GM21515 (cell line): ENCODE data around the gene PPFIBP2.

Experiments
- ATAC-seq: cut with Tn5 transposase; IDR thresholded peaks from one replicate; pipeline ENCODE4 v1.9.1; 2021; ENCODE audit not compliant: unreplicated experiment

PPFIBP2 gene

DNA sequence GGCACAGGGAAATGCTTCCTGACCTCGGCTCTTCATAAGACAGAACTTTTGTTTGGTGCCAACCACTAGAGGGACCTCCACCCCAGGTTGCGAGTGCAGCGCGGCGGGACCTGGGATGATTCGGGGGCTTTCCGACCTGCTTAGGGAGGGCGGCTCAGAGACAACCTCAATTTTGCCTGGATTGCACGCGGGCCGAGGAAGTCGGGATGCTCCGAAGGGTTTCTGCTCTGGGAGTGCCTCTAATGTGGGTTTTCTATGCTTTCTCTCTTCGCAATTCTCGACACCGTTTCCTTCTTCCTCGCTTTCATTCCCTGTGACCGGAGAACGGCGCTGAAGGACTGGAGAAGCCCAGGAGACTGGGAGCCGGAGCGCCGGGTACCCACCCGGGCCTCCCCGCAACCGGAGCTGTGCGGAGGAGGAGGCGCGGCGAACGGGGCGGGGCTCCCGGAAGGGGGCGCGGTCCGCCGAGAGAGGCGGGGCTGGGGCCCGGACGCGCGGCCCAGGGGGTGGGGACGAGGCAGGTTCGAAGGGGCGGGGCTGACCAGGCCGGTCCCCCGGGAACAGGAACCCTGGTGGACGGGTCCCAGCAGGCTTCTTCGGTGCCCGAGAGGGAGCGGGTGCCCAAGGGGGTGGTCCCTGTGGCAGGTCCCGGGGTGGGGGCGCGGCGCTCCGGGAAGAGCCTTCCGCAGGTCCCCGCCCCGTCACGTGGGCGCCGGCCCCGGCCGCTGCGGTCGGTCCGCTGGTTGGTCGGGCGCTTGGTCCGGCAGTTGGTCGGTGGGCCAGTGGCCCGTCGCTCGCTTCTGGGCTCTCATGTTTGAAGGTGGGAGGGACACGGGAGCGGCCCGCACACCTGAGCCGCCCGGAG is at the start of gene PPFIBP2:
PPFIBP2 (plus strand) TSS at position 766 of the 865 bp plus-strand sequence. CDS start 35,477 bp downstream, outside the sequence.
- ATAC-seq: peak; percentile 67

DNA sequence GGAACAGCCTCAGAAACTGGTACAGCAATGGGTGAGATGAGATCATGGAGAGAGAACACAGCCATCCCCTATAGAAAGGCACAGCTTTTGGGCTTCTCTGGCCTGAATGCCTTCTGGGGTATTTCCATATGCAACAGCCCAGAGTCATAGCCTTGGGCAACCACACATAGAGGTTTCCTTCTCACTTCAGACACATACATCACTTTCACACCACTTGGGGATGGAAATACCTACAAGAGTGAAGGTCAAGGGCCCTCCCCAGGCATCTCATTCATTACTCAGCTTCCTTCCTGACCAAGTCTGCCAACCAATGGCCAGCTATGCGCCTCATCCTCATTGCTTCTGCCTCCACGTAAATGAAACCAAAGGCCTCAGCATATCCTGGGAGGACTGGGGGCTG is 46.1 kb upstream of the PPFIBP2 start:
- ATAC-seq: no peak

DNA sequence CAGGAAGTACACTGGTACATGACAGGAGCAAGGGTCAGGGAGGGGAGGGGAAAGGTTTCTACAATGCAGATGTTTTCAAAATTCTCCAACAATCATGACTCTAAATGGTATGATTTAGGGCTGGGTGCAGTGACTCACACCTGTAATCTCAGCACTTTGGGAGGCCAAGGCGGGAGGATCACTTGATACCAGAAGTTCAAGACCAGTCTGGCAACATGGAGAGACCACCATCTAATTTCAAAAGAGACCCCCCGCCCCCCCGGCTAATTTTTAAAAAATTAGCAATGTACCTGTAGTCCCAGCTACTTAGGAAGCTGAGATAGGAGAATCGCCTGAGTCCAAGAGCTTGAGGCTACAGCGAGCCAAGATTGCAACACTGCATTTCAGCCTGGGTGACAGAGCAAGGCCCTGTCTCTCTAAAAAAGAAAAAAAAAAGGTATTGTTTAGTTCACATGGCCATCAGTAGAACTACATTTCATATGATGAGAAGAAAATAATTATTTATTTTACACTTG is 44.4 kb upstream of the PPFIBP2 start:
- ATAC-seq: no peak

DNA sequence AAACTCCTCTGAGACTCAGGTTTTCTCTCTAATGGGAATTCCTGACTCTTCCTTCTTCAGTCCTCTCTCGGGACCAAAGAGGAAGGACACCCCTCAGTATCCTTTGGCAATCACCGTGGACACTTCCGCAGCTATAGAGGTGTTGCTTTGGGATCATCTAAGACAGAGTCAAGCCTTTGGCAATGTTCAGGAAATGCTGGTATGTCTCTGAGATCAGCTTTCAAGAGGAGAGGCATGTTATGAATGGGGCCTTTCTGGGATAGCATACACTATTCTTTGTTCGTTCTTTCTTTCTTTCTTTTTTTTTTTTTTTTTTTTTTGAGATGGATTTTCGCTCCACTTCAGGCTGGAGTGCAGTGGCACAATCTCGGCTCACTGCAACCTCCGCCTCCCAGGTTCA is 42.7 kb upstream of the PPFIBP2 start:
- ATAC-seq: no peak

DNA sequence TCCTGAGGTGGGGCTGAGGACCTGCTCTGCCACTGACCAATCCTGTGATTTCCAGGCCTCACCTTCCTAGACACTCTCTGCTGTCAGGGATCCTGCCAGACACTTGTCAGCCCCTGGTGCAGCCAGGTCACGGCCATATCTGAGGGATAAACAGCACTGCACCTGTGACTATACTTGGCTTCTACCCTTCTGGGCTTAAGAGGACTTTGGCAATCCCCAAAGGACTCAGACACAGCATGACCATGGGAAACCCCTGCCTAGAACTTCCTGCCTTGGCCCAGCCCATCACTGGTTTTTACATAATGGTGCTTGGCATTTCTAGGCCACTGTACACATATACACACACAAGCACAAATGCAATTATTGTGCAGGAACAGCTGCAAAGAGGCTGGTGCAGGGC is 40.1 kb upstream of the PPFIBP2 start:
- ATAC-seq: peak; percentile 65

DNA sequence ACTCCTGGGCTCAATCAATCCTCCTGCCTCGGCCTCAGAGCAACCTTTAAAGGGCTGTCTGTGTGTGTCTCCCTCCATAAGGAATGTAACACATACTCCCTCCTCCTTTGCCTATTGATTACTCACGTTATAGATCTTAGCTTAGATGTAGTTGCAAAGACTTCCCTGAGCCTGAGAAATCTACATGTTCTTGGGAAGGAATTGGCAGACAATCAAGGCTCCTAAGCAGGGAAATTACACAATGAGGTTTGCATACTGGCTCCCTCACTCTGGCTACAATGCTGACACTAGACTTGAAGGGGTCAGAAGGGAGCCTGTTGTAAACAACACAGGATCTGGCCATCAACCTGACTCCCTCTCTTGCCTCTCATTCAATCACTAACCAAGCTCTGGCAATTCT is 33.7 kb upstream of the PPFIBP2 start:
- ATAC-seq: no peak

DNA sequence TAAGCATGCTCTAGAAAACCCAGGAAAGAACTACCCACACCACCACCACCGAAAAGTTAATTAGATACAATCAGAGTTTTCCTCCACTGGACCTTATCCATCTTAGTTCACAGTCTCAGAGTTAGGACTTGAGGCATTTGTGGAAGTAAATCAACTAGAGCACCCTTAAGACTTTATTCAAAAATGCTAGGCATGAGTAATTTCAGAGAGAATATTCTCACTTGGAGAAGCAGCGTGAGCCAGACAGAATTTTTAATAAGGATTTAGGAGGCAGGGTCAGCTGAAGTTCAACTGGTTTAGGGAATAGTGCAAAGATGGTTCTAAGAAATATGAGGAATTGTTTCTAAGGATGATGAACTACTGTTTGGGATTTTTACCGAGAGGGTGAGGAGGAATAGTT is 29.7 kb upstream of the PPFIBP2 start:
- ATAC-seq: no peak

DNA sequence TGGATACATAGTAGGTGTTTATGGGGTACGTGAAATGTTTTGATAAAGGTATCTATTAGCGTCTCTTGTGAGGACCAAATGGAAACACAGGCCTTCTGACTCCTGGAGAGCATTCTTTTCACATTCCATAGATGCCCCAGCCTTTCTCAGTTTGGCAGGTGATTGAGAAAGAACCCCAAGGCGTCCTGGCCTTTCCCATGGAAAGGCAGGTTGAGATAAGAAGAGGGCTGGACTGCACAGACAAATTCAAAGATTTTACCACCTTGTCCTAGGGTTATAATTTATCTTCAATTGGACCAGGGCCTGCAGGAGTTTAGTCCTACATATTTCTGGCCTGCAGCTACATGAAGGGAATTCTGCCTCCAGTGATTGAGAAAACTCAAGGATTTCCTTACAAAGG is 29.2 kb upstream of the PPFIBP2 start:
- ATAC-seq: no peak

DNA sequence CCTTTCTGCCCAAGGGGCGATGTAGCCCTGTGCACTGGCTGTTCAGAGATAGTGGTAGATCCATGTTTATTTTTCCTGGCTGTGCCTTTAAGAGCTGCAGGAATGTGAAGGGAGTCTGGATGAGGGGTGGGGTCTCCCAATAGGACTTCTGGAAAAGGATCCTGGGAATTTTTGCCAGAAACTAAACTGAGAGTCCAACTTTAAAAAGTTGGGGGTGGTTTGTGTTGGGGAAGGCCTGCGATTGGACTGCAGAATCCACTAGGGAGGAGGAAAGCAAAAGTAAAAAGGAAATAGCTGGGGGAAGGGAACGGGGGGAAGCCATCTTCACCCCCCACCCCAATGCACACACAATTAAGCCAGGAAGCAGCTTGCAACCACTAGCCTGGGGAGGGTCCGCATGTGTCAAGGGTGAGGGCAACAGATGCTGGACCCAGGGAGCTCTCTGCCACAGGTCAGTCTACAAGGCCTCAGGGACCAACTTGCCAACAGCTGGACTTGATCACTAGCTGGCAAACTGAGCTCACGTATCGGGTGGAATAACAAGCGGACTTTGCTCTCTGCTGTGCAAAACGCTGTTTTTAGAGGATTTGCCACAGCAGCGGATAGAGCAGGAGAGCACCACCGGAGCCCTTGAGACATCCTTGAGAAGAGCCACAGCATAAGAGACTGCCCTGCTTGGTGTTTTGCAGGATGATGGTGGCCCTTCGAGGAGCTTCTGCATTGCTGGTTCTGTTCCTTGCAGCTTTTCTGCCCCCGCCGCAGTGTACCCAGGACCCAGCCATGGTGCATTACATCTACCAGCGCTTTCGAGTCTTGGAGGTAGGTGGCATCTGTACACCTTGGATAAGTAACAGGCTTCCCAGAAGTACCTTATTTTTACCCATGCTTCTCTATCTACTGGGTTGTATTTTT is 28.4 kb upstream of the PPFIBP2 start, which contains the start of gene OLFML1:
OLFML1 (plus strand) TSS at position 321 of the 912 bp plus-strand sequence; CDS start at position 691, 370 bp downstream.
- no peak for ATAC-seq

DNA sequence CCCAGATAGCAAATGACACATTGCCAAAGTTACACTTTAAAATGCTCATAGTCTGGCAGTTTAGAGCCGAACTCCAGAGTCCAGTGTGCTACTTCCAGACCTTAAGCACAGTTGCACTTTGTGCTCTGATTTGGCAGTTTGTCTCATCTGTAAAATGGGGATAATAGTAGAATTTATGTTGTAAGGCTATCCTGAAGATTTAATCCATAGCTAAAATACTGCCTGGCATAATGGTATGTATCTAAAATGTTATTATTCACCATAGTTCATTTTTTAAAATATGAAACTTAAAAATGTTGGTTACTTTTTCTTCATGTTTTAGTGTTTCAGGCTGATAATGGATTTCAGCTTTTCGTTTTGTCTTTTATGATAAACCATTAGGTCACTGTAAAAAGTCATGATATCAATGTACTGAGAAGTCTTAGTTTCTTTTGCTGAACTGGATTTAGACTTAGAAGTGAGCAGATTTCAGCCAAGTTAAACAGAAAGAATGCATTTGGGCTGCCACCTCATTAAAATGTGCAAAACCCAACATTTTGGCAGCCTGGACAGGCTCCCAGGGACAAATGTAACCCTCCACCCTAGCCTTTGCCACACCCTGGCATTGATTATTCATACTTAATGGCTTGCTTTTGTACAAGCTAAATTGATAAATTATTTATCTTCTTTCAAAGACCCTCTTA is 27.6 kb upstream of the PPFIBP2 start:
- no peak for ATAC-seq

DNA sequence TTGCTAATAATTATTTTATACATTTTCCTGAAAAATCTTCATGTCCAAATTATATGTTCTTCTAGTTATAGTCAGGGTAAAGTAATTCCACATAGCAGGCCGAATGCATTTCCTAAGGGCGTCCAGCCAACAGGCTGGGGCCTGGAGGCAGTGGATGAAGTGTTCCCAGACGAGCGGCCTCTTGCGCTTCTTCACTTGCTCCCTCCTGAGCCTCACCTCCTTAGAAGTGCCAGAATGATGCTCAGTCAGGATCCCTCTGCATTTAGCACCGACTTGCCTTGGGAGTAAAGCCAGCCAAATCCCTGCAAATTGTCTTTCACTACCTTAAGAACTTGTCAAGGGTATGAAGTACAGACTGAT is 27.0 kb upstream of the PPFIBP2 start:
- ATAC-seq: no peak

DNA sequence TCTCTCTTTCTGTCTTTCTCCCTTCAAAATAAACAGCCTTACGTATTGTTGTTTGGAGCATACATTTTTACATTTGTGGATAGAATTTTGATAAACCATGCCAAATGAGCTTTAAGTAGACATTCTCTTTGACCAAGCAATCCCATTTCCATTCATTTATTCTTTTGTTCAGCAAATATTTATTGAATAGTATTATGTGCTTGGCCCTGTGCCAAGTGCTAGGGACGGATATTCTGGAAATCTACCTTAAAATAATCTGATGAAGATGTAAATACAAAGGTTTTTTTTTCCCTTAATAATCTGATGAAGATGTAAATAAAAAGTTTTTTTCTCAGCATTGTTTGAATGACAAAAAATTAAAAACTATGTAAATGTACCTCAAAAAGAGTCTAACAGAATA is 26.4 kb upstream of the PPFIBP2 start:
- ATAC-seq: no peak

DNA sequence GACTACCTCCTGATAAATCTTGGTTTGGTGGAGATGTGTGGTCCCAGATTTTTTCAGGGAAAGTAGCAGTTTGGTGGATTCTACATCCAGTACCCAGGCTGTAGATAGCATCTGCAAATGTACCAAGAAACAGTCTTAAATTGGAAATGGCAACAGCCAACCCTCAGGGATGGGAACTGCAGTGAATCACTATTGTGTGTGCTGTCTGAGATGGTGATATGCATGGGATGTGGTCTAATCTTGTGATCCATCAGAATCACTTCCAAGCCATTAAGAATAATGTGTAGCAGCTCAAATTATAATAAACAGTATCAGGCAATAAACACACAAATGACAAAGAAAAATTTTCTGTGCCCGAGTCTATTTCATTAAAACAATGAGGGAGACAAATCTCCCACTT is 25.1 kb upstream of the PPFIBP2 start:
- ATAC-seq: no peak

DNA sequence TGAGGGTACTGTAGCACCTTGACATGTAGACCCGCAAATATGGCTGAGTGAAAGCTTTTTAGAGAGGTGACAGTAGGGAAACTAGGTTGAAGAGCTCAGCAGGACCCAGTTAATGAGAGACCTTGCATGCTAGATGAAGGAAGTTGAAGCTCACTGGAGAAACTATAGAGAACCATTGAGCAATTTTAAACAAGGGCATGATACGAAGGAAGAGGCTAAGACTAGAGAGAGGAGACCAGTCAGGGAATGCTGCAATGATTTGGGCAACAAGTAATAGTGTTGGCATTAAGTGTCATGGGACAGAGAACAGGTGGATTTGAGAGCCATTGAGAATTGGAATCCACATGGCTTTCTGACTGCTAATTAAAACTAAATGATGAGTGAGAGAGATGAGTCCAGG is 24.4 kb upstream of the PPFIBP2 start:
- no peak for ATAC-seq

DNA sequence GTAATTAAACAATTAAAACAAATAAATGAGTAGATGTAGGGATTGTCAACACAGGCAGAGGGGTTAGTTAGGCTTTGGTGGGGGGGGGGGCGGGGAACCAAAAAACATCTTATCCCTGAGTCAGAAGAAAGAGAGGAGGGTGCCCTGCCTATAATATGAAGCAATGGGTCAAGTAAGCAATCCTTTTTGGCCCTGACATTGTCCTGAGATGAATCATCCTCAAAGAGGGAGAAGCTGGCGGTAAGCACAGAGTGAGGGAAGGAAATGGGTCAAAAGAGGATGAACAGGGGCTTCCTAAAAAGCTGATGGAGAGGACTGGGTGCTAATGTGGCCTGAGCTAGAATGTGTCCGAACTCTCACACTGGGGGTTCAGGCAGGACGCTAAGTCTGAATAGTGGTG is 23.7 kb upstream of the PPFIBP2 start:
- no peak for ATAC-seq

DNA sequence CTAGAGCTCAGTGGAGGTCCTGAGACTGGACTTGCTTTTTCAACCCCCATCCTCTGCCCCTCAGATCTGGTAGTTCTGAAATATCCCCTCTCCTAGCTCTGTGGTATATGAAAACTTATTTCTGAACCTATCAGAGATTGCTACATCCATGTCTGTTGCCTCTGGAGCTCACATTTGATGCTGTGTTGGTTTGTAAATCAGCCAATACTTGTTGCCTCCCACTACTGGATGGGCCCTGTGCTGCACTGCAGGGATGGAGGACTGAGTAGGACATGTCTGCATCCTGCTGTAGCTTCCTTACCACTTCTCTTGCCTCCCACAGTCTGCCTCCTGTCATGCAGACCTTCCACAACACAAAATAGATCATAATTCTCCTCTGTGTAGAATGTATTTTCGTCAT is 23.3 kb upstream of the PPFIBP2 start:
- no peak for ATAC-seq

DNA sequence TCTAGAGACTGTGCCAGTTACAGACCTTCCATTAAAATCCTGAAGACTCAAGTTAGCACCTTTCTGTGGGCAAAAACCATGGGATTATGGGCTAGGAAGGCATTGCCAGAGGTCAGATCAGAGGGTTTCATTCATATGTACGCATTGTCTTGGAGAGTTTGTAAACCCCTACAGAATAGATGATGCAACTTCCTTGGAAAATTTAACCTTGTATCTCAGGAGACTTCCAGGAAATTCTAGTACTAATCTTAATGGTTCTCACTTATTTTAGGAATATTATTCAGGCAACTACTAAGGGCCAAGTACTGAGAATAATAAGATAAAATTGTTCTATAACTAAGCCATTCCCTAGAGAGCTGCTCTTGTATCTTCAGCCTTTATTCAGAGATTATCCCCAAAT is 21.5 kb upstream of the PPFIBP2 start:
- ATAC-seq: no peak

DNA sequence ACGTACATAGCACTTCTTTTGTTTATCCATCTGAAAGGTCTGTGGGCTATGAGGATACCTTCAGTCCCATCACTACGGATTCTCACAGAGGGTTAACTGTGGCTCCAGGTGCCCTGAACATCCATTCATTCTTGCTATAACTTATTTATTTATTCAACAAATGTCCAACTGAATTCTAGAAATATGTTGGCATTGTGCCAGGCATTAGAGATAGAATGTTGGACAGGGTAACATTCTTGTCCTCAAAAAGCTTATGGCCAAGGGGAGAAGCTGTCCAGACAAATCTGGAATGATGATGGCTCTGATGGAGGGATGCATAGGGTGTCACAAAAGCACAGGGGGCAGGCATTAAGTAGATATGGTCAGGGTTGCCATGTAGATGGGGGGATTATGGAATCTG is 20.1 kb upstream of the PPFIBP2 start:
- ATAC-seq: no peak

DNA sequence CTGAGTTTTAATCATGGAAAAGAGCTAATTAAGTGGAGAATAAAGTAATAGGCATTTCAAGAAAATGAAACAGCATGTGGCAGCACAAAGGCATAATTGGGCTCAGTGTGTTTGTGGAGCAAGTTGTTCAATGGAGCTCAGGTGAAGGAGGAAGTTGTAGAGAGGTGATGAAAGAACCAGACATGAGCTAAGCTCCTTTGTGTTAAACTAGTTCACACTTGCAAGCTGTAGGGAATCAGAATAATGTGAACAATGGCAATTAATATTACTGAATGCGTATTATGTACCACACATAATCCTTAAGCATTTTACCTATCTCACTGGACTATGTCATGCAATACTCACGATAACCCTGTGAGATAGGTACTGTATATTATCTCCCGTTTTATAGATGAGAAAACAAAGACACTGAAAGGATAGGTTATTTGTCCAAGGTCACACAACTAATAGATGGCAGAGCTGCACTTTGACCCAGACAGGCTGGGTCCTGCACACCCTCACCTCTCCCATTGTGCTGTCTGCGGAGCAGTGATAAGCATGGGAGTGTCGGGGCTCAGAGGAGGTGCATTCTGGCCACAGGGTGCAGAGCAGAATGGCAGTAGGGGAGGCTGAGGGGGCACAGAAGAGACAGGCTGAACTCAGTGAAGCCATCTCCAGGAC is 19.6 kb upstream of the PPFIBP2 start:
- ATAC-seq: no peak

DNA sequence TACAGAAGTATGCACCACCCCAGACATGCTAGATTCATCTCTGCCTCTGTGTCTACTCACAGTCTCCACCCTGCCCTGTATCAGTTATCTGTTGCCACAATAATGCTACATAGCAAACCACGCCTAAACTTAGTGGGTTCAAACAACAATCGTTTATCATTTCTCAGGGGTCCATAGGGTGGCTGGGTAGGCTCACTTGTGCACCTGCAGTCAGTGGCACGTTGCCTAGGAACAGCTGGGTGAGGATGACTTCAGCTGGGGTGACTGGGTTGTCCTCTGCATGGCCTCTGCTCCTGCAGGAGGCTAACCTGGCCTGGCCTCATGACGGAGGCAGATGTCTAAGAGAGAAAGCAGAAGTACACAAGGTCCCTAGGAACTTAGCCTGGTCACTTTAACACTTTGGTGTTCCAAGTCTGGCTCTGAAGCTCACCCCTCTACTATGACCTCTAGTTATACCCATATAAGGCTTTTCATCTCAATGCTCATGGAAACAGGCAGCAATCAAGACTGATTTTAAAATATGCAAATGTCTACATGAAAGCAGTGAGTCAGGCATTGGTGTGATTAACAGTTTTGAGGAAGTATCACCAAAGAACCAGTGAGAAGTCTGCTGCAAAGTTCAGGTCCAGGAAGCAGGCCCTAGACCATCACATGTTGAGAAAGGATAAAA is 17.8 kb upstream of the PPFIBP2 start:
- ATAC-seq: peak; percentile 93
